Spinal cord (tissue), 10 donors: ENCODE measurements around the gene TRPM4. TPM values are rescaled to one million over a fixed set of nuclear protein-coding genes. Genes with fewer than 3 reads are reported as not detected.

Experiments
- DNase-seq, 6 donors: peaks; one replicate each; pipeline versions ENCODE4 v3.0.0 to v3.0.0-alpha.2; 2013 to 2015; ENCODE audit warnings: low spot score in 6 of 6, low read depth in 4 of 6
- H3K27ac ChIP-seq: one replicate; pipeline ENCODE4 v1.5.1; 2013; ENCODE audit warnings: low read depth, low read length, control low read depth
- H3K27me3 ChIP-seq: one replicate; pipeline ENCODE4 v1.6.1; 2013; ENCODE audit warnings: low read length; ENCODE audit not compliant: control insufficient read depth, insufficient read depth
- H3K36me3 ChIP-seq: one replicate; pipeline ENCODE4 v1.6.1; 2013; ENCODE audit warnings: low read length; ENCODE audit not compliant: control insufficient read depth, insufficient read depth
- H3K4me1 ChIP-seq: one replicate; pipeline ENCODE4 v1.6.1; 2013; ENCODE audit warnings: low read length; ENCODE audit not compliant: control insufficient read depth, insufficient read depth
- H3K4me3 ChIP-seq: one replicate; pipeline ENCODE4 v1.5.1; 2013; ENCODE audit warnings: low read depth, low read length, control low read depth
- H3K9me3 ChIP-seq: one replicate; pipeline ENCODE4 v1.6.1; 2013; ENCODE audit warnings: low read length; ENCODE audit not compliant: control insufficient read depth, insufficient read depth
- WGBS: methylation state at CpG from one replicate; pipeline ENCODE4 v1.1.5; 2013; ENCODE audit warnings: missing lambda C conversion rate; ENCODE audit not compliant: insufficient coverage; 5-methylcytosine and 5-hydroxymethylcytosine counted together
- polyA plus RNA-seq, 2 donors: library from polyadenylated mRNA; unstranded; fragments of 120-200 nt; gene quantifications; one replicate each; pipeline ENCODE4 v1.2.1, GENCODE V29; 2013; ENCODE audit not compliant: insufficient read length in 2 of 2
- total RNA-seq, 2 donors: library from RNA; depleted of rRNA in 1 of 2; stranded (reverse); fragments of 120-200 nt in 1 of 2; fragments of >200 nt in 1 of 2; gene quantifications; one replicate each; pipeline versions ENCODE4 v1.2.3 to v1.2.4, GENCODE V29; 2013 to 2014
- donor health status: healthy.

Gene TRPM4
- total and polyA plus RNA-seq, 4 donors, result 9.2 to 30.7 (median 15.1) TPM

- no peaks in the 10 kb centered on the region for H3K9me3 ChIP-seq
- WGBS, result 27% methylated on average over 19 of the region's 26 CpGs
- no peak overlapping the region for H3K27ac ChIP-seq
- no peaks in the 10 kb centered on the region for H3K4me1 ChIP-seq
- peaks cover 19% of the 10 kb centered on the region for H3K36me3 ChIP-seq
- no peak overlapping the region for H3K4me3 ChIP-seq
- DNase-seq, result no peak
- no peaks in the 10 kb centered on the region for H3K27me3 ChIP-seq
Observed at GRCh38 chr19:49182848-49183375, 25.3 kb downstream of the TRPM4 start.

GRCh38 chr19:49186108-49186507 lies 28.5 kb downstream of the TRPM4 start:
- Histone ChIP-seq H3K27me3 (no peaks in the 10 kb centered on the region), H3K27ac (no peak overlapping the region), H3K4me3 (no peak overlapping the region), H3K36me3 (peaks cover 33% of the 10 kb centered on the region), H3K4me1 (no peaks in the 10 kb centered on the region), H3K9me3 (no peaks in the 10 kb centered on the region)
- WGBS, result 82% methylated on average over 4 of the region's 5 CpGs
- no peak for DNase-seq

GRCh38 chr19:49188626-49189200 lies 31.1 kb downstream of the TRPM4 start:
- no peak overlapping the region for H3K4me3 ChIP-seq
- H3K36me3 ChIP-seq, result peaks cover 24% of the 10 kb centered on the region
- no peak for DNase-seq
- H3K27me3 ChIP-seq, result no peaks in the 10 kb centered on the region
- no peaks in the 10 kb centered on the region for H3K4me1 ChIP-seq
- no peak overlapping the region for H3K27ac ChIP-seq
- WGBS, result 61% methylated on average over 11 of the region's 21 CpGs
- no peaks in the 10 kb centered on the region for H3K9me3 ChIP-seq

GRCh38 chr19:49189259-49189658 lies 31.7 kb downstream of the TRPM4 start:
- no peak overlapping the region for H3K4me3 ChIP-seq
- H3K36me3 ChIP-seq, result peaks cover 28% of the 10 kb centered on the region
- no peaks in the 10 kb centered on the region for H3K9me3 ChIP-seq
- 85% methylated on average over 4 of the region's 5 CpGs for WGBS
- DNase-seq, result no peak
- no peaks in the 10 kb centered on the region for H3K4me1 ChIP-seq
- no peaks in the 10 kb centered on the region for H3K27me3 ChIP-seq
- no peak overlapping the region for H3K27ac ChIP-seq

- Histone ChIP-seq H3K9me3 (no peaks in the 10 kb centered on the region), H3K4me3 (no peak overlapping the region), H3K27me3 (no peaks in the 10 kb centered on the region), H3K4me1 (no peaks in the 10 kb centered on the region), H3K36me3 (peaks cover 28% of the 10 kb centered on the region), H3K27ac (no peak overlapping the region)
- no peak for DNase-seq
- WGBS, result 87% methylated on average over 2 of the region's 3 CpGs
Observed at GRCh38 chr19:49190781-49191180, 33.2 kb downstream of the TRPM4 start.

- Histone ChIP-seq H3K27me3 (no peaks in the 10 kb centered on the region), H3K9me3 (no peaks in the 10 kb centered on the region), H3K27ac (no peak overlapping the region), H3K36me3 (peaks cover 25% of the 10 kb centered on the region), H3K4me1 (peaks cover 5% of the 10 kb centered on the region), H3K4me3 (no peak overlapping the region)
- 93% methylated on average over 4 of the region's 6 CpGs for WGBS
- no peak for DNase-seq
Observed at GRCh38 chr19:49193822-49194394, 36.3 kb downstream of the TRPM4 start.

- H3K27me3 ChIP-seq, result no peaks in the 10 kb centered on the region
- WGBS, result 92% methylated on average over 3 of the region's 4 CpGs
- no peak overlapping the region for H3K27ac ChIP-seq
Observed at GRCh38 chr19:49194408-49194807, 36.8 kb downstream of the TRPM4 start.

GRCh38 chr19:49196527-49197240 lies 39.1 kb downstream of the TRPM4 start:
- 51% methylated on average over 40 of the region's 40 CpGs for WGBS
- Histone ChIP-seq H3K36me3 (peaks cover 22% of the 10 kb centered on the region), H3K4me1 (peaks cover 5% of the 10 kb centered on the region), H3K27me3 (no peaks in the 10 kb centered on the region), H3K4me3 (no peak overlapping the region), H3K9me3 (no peaks in the 10 kb centered on the region), H3K27ac (no peak overlapping the region)
- DNase-seq, result peak in 2 of 6 donors; percentile 10 to 22

More at GRCh38 chr19:49194408-49194807, 36.8 kb downstream of the TRPM4 start:
- Histone ChIP-seq H3K4me3 (no peak overlapping the region), H3K9me3 (no peaks in the 10 kb centered on the region), H3K4me1 (peaks cover 5% of the 10 kb centered on the region), H3K36me3 (peaks cover 23% of the 10 kb centered on the region)
- DNase-seq, result no peak

- 94% methylated on average over 26 of the region's 29 CpGs for WGBS
- no peak for DNase-seq
- H3K27me3 ChIP-seq, result no peaks in the 10 kb centered on the region
- peaks cover 5% of the 10 kb centered on the region for H3K4me1 ChIP-seq
- H3K36me3 ChIP-seq, result peaks cover 27% of the 10 kb centered on the region
- no peak overlapping the region for H3K4me3 ChIP-seq
- H3K27ac ChIP-seq, result no peak overlapping the region
- no peaks in the 10 kb centered on the region for H3K9me3 ChIP-seq
Observed at GRCh38 chr19:49200238-49200862, 42.8 kb downstream of the TRPM4 start.
